ENCODE results near the gene RAB44. TPM values are rescaled to one million over a fixed set of nuclear protein-coding genes. Genes with fewer than 3 reads are reported as not detected.

Gene RAB44
- total RNA-seq, 1 experiment from 2014 or later, result 0.05 TPM

DNA sequence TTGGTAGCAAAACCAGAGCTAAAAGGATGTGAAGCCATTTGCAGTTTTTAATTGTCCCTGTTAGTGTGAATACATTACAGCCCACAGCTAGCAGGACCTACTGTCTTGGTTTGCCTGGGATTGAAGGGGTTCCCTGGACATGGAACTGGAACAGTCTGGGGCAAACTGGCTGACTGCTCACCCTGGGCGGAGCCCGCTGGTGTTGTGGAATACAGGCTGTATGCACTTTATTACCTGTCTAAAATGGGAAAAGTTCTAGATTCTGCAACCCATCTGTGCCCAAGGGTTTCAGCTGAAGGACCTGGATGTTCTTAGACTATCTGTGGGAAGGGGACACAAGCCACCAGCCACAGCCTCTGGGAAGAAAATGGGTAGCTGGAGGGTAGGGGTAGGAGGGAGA, 31.3 kb upstream of the RAB44 start:
- H3K4me2 ChIP-seq (ENCODE audit: low read length), result peak overlapping the region; percentile 74
- DNase-seq (ENCODE audit: low read depth, low spot score), result no peak
- no peak for TF ChIP-seq SRF (IDR thresholded peaks at IDR 0.05; ENCODE audit: low read depth)
- TF ChIP-seq EZH2 (IDR thresholded peaks at IDR 0.05), result no peak
- TF ChIP-seq CBX3 (IDR thresholded peaks at IDR 0.05; ENCODE audit: low read depth), result no peak
- TF ChIP-seq JUND (IDR thresholded peaks at IDR 0.05), result no peak
- TF ChIP-seq, protein P1, sequence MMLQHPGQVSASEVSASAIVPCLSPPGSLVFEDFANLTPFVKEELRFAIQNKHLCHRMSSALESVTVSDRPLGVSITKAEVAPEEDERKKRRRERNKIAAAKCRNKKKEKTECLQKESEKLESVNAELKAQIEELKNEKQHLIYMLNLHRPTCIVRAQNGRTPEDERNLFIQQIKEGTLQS (IDR thresholded peaks at IDR 0.05), result no peak
- no peak for TF ChIP-seq CEBPB (IDR thresholded peaks at IDR 0.05; ENCODE audit: low read depth)
- TF ChIP-seq TCF7L2 (IDR thresholded peaks at IDR 0.05; ENCODE audit: borderline replicate concordance, extremely low read depth, insufficient read depth, insufficient read length), result no peak
- no peak for TF ChIP-seq ELF1 (IDR thresholded peaks at IDR 0.05; ENCODE audit: borderline replicate concordance, low read depth)
- no peak for TF ChIP-seq FOSL1 (IDR thresholded peaks at IDR 0.05; ENCODE audit: low read depth)
- no peak for TF ChIP-seq POLR2AphosphoS5 (IDR thresholded peaks at IDR 0.05; ENCODE audit: low read depth, low read length)
- TF ChIP-seq SP1 (IDR thresholded peaks at IDR 0.05; ENCODE audit: low read depth), result no peak
- no peak for TF ChIP-seq SIN3A (IDR thresholded peaks at IDR 0.05; ENCODE audit: low read depth)
- H2AFZ ChIP-seq (ENCODE audit: low read depth, low read length, poor library complexity, severe bottlenecking), result peak overlapping the region; percentile 83
- H3K9ac ChIP-seq (ENCODE audit: low read length), result peak overlapping the region; percentile 42; the same call in 1 of the 2 replicates
- intact Hi-C loops (cut with micrococcal nuclease), result no loop called here
- no peaks in the 10 kb centered on the region for H3K9me3 ChIP-seq (ENCODE audit: control insufficient read depth in 1 of 2, insufficient read depth in 1 of 2, low read depth in 1 of 2, low read length in 2 of 2)
- peak overlapping the region; percentile 83 for H3K27ac ChIP-seq (ENCODE audit: low read depth, low read length)
- H3K4me1 ChIP-seq (ENCODE audit: control insufficient read depth in 1 of 2, insufficient read depth in 2 of 2, low read length in 2 of 2), result peaks cover 50 to 53% of the 10 kb centered on the region in 2 experiments
- BruUV-seq (replicated peaks), result no TSS peak
- ATAC-seq, result no peak
- H3K27me3 ChIP-seq (ENCODE audit: insufficient read depth, low read length), result no peaks in the 10 kb centered on the region
- no peaks in the 10 kb centered on the region for H3K9me2 ChIP-seq (ENCODE audit: insufficient read depth)
- ChIA-PET CTCF (interaction anchor here (0.9 to 1.1 kb wide), 2 partner anchors 10 to 92 kb away, joined by 3 to 4 read pairs; no protein-coding TSS in a partner anchor), RAD21 (ENCODE audit: low non-redundant PET in 1 of 2, low total read pairs in 2 of 2, uncharacterized antibody in 2 of 2, unreplicated experiment in 2 of 2) (interaction anchor here in 1 of 2 experiments (1.4 kb wide), 1 partner anchor 13 kb away, joined by 5 read pairs; the partner anchor contains the start of gene CDKN1A), POLR2A (interaction anchor here (0.8 to 9.1 kb wide), 5 partner anchors 10 to 20 kb away, joined by 3 to 119 read pairs (median 4); partner anchors contain the start of gene CDKN1A)
- no peaks in the 10 kb centered on the region for H3K36me3 ChIP-seq (ENCODE audit: control insufficient read depth in 1 of 2, insufficient read depth in 2 of 2, low read length in 2 of 2)
- no peaks in the 10 kb centered on the region for H3K79me2 ChIP-seq (ENCODE audit: insufficient read depth, low read length)
- no peak overlapping the region for H3K4me3 ChIP-seq (replicated peaks in 1 of 2; ENCODE audit: low read depth in 1 of 2, low read length in 2 of 2)
- H4K20me1 ChIP-seq (ENCODE audit: insufficient read depth), result no peaks in the 10 kb centered on the region

All from HCT116 (cell line).